ENCODE measurements around the gene RNF181.
"Not testable (repeated sequence)": the region's sequence is repeated elsewhere in the genome, so short reads cannot be mapped to it uniquely, and the experiment has no call there.

RNF181 gene

DNA sequence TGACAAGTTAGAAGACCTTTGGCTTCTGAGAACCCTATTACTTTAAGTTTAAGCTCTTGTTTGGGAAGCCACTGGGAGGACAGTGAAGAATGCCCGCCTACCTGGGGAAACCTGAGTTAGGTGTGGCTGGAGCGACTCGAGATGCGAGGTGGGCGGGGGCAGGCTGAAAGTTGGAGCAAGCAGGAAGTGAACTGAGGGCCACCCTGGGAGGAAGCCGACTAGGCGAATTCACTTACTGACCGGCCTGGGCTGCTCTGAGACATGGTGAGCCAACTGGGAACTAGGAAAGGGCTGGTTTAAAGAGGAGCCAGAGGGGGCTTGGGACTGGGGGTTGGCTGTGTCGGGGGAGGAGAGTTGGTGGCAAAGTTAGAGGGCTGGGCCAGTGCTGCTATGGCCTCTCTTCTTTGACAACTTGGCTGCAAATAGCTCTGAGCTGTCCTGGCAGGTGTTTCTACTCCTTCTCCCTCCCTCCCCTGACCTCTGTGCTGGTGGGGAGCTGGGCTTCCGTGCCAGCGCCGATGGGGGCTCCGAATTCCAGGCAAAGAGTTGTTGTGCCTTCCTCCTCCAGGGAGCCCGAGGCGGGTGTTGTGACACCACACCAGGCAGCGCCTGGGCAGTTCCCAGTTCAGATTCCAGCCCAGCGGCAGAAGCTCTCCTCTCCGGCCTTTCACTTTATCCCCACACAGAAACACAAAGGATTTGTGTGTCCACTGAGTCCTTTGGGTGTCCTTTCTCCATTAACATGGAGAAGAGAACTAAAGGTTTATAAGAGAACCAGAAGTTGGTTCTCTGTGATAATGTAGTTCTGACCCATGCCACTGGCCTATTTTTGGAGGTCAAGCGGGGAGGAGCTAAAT is 17.9 kb upstream of the RNF181 start, which contains the start of gene VAMP8:
Gene VAMP8, plus strand, starts transcription at position 201 of the 857 bp plus-strand sequence. Its CDS starts 61 bp downstream, at position 262.
- peak; percentile 39 for DNase-seq

DNA sequence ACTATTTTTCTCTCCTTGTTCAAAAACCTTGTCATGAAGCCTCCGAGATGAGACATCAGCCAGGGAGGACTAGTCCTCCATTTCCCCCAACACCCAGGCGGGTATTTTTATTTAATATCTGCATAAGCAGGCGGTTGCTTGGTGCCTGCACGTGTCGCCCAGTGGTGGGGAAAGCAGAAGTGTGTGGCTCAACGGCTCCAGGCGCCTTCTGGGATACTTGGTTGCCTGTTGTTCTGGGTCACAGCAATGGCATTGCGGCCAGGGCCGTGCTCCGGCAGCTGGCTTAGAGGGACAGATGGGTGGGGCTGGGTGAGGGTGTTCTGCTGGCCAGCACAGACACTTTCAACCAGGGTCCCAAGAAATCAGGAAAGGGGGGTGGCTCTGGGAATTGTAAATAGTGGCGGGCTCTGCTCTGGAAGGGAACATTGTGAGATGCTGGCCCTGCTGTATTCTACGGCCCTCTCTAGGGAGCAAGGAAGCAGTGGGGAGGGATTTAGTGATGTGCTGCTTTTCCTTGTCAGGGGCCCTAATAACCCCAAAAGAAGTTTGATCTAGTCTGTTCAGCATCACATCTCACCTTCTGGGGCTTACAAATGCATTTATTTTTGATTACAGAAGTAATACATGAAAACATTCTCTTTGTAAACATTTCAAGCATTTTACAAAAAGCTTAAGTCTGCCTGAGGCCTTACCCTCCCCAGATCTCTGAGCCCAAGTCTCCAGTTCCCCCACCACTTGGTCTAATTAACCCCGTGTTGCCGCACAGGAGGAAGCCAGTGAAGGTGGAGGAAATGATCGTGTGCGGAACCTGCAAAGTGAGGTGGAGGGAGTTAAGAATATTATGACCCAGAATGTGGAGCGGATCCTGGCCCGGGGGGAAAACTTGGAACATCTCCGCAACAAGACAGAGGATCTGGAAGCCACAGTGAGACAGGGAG is 17.0 kb upstream of the RNF181 start:
- DNase-seq, result no peak

DNA sequence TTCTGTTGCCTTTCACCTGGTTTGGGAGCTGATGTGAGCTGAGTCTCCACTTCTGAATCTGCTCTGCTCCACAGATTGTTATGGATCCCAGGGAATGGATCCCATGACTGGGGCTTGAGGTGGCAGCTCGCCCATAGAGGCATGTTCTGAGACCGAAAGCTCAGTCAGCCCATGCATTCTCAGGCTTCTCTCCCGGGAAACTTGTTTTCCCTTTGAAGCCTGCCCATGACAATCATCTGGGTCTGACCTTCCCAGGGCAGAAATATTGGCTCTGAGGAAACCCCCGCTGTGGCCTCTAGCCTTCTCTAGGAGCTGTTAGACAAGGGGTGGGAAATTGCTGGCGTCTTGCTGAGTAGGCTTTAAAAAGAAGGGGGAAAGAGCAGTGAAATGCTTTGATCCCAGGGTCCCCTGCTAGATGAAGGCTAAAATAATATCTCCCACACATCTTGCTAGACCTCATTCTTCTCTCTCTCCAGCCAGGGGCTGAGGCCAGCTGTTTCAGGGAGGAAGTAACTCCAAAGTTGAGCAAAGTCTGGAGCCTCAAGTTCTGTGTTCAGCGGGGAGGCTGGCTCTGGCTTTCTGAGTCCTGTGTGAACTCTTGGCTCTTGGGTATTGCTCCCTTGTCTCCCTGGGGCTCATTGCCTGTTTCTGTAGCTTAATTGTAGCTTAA is 16.1 kb upstream of the RNF181 start:
- no peak for DNase-seq

DNA sequence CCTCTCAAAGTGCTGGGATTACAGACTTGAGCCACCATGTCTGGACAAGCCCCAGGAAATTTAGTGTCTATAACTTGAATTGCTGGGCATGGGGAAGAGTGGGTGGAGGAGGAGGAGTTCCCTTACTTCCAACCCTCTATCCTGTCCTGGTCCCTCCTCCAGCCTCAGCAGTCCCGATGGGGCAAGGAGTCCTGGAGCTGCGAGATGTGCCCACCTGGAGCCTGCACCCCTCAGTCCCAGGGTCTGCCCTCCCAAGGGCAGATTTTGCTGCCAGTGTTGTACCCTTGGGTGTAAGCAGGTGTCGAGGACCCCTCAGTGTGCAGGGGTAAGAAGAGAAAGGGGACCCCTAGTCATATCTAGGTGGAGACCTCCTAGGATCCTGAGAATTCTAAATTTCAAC is 15.3 kb upstream of the RNF181 start:
- DNase-seq, result no peak

DNA sequence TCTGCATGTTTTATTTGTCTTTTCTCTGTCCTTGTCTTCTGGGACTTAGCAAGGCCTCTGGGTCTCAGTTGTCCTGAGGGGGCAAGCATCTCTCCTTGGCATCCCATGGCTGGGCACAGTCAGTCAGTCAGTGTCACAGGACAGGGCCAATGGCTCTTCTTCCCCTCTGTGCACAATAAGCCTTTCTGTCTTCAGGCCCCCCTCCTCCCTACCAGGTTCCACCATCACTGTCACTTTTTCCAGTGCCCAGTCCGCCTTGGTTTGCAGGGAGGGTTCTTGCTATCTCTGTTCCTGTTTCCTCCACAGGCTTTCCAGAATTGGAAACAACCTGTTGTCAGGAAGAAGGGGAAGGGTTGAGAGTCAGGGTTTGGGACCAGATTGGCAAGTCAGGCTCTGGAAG is 13.1 kb upstream of the RNF181 start:
- no peak for DNase-seq

DNA sequence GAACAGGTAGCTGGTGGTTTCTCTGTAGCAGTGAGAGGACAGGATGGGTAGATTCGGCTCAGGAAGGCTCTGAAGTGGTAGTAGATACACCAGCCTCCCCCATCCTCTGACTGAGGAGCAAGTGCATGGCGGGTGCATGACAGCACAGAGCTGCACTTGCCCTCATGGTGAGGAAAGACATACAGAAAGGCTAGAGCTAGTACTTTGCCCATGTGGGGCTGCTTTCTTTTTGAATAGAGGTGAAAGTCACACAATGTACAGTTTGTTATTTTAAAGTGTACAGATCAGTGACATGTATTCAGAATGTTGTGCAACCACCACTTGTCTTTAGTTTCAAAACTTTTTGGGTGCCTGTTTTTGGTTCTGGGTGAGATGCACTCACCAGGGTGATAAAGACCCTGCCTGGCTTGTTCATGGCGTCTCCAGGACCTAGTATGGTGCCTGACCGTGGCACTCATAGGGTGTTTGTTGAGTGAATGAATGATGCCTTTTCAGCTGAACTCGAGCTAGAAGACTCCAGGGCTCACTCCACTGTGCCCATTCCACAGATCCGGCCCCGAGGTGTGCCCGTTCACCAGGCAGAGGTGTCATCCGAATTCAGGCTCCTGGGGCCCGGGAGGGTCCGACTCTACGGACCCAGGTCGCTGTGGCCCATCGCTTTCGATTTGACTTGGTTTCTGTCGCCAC is 11.7 kb upstream of the RNF181 start:
- no peak for DNase-seq

DNA sequence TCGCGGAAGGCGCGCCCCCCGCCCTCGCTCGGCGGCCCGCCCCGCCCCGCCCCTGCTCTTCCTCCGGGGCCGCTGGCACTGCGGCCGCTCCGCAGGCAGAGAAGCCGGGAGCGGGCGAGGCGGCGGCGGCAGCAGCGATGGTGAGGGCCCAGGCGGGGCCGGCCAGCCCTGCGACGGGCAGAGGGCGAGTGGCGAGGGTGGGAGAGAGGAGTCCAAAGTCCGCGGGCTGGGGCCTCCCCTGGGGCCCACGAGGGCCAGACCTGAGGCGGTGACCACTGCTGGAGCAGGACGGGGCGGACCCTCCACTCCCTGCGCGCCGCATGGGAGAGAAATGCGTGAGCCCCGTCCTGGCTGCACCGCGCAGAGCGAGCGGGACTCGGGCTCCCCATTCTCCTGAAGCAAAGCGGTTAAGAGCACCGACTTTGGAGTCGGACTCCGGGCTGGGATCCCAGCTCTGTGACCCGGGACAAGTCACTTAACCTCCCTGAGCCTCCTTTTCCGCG is 11.1 kb upstream of the RNF181 start, which contains the start of gene VAMP5:
Gene VAMP5, plus strand, starts transcription at position 78 of the 503 bp plus-strand sequence. Its CDS starts 60 bp downstream, at position 138.
- DNase-seq, result no peak

DNA sequence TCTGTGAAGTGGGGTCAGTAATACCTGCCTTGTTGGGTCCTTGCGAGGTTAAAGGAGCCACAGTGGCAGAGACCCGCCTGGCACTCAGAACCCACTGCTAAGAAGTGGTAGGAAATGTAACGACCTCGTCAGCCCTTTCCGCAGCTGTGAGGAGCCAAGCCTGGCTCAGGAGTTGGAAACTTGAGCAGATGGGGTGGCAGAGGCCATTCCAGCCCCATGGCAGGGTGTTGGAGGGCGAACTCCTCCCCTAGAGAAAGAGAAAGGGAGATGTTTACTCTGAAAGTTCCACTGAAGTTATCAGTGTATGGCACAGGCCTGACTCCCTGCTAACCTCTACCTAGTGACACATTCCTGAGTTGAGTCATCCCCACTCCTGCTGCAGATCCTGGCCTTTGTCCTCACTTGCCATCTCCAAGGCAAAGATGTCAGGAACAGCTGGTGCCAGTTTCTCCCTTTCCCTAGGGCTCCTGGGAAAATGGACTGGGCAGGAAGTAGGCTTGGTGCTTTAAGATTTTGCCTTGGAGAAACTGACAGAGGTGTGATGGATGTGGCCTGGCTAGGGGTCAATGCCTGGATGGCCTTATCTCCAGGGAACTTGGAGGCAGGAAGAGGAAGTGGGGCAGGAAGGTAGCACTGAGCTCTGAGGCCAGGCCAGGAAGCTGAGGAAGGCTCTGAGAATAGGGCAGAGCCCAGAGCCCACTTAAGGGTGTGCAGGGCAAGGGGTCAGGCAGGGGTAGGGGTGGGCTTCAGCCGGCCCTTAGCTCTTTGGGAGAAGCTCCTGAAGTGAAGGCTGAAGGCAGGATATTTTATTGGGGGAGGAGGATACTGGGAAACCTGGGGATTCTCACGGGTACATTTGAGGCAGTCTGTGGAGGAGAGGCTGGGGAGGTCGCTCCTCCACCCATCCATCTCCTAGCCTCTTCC is 10.4 kb upstream of the RNF181 start:
- DNase-seq, result no peak

DNA sequence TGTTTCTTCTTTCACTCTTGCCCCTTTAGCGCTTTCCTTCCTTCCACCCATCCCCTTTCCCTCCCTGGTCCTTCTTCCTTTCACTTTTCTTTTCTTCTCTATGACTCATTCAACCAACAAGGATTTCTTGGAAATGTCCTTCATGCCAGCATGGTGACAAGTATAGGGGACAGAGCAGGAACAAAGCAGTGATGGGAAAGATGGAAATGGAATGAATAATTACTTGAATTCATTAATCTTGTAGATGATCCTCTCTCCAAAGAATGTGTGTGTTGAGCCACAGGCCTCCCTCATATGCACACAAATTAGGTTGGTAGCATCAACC is 9.8 kb upstream of the RNF181 start:
- no peak for DNase-seq

DNA sequence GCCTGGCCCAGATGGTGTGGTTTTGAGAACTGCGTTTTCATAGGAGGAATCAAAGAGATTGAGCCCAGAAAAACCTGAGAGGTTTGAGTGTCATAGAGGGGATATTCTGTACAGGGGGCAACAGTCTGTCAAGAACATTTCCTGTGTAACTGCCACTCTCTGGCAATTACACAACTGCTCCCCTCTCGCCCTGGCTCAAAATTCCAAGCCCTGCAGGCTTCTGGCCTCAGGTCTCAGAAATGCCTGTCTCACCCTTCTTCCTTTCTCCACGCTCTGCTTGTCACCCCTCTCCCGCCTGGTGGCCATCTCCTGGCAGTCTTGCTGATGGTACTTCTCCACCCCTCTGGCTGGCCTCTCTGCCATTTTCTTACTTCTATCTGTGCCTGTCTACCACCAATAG is 7.3 kb upstream of the RNF181 start:
- no peak for DNase-seq

DNA sequence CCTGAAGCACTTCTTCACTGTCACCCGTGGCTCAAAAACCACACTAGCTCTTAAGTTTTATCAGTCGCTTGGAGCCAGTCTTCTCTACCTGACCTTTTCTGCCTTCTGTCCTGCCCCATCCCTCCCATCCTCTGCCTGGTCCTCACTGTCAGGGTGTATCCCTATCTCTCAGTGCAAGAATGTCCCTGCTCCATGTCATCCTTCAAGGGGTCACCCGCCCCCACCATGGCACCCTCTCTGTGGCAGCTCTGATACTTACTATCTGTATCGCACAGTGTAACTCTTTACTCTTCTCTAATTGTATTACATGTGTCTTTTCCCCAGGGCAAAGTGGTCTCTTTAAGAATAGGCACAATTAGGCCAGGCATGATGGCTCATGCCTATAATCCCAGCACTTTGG is 6.9 kb upstream of the RNF181 start:
- no peak for DNase-seq

DNA sequence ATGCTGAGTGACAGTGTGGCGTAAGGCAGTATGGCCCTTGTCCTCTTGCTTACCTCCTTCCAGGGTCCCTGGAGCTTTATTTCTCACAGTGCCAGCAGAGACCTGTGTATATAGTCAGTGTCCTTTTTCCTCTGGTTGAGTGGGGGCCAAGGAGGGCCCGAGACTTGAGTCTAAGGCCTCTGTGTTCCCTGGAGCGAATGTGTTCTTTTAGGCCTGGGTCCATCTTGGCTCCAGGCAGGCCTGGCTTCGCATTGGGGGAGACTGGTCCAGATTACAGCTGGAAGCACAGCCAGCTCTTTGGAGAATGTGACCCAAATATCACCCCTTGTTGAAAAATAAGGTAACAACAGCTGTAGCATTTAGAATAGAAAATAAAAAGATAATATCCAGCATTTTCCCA is 6.4 kb upstream of the RNF181 start:
- no peak for DNase-seq

DNA sequence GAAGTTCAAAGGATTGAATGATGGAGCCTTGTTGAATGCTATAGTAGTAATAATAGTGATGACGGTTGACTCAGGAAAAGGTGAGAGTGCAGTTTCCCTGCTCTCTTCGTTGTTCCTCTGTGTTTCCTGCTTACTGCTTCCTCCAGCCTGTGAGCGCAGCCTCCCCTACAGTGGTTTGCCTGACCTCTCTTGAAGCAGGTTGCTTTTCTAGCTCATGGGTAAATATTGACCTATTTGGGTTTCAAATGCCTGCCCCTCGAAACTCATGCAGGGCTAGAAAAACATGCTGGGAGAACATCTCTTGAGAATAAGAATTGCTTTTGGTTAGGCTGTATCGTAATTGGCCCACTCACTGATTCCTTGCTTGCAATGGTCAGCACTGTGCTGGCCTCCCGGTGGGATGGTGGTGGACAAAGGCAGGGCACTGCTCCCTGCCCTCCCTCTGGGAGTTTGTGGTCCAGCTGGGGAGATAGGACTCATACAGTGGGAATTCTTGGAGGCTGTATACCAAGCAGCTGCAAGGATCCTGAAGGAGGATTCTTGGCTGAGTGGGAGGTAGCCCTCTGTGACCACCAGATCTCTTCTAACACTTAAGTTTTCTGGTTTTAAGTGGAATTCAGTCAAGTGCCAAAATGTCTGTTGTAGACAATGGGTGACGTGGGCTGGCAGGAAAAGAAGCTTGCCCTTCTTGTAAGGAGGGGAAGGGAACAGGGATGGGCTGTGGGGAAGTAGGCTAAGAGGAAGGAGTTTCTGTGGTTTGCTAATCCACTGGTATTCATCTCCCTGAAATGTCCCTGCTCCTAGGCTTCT is 5.4 kb upstream of the RNF181 start:
- DNase-seq, result peak; percentile 50

DNA sequence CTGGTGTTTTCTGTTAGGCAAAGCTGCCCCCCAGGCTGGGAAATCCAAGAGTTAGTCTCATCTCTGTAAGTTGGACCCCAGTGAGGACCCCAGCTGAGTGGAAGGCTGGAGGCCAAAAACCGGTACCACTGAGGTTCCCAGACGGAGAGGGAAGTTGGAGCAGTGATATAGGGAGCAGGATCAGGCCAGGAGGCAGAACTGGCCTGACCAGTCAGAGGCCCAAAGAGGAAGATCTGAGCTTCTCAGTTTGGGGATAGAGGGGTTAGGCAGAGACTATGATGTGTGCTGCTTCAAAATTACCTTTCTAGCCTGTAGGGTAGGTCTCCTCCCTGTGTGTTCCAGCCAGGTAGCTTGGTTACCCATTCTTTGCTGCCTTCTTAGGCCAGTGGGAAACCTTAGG is 4.6 kb upstream of the RNF181 start:
- no peak for DNase-seq

DNA sequence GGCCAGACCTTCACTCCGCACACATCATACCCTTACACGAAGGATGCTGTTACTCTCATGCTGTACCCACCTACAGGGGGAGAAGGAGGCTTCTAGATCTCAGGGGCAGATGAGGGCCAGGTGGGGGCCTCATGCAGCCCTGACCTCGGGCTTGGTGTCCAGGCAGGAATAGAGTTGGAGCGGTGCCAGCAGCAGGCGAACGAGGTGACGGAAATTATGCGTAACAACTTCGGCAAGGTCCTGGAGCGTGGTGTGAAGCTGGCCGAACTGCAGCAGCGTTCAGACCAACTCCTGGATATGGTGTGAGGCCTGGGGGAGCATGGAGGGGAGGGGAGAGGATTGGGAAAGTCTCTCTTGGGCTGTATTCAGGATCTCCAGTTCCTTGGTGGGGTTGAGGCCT is 4.0 kb upstream of the RNF181 start:
- DNase-seq, result no peak

DNA sequence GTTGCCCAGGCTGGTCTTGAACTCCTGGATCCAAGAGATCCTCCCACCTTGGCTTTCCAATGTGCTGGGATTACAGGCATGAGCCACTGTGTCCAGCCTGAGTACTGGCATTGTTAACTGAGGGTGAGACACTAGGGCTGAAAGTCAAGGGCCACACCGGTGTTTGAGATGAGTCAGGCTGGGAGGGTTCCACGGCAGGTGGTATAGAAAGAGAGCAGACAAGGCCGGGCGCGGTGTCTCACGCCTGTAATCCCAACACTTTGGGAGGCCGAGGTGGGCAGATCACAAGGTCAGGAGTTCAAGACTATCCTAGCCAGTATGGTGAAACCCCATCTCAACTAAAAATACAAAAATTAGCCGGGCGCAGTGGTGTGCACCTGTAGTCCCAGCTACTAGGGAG is 3.2 kb upstream of the RNF181 start:
- DNase-seq, result not testable (repeated sequence)

DNA sequence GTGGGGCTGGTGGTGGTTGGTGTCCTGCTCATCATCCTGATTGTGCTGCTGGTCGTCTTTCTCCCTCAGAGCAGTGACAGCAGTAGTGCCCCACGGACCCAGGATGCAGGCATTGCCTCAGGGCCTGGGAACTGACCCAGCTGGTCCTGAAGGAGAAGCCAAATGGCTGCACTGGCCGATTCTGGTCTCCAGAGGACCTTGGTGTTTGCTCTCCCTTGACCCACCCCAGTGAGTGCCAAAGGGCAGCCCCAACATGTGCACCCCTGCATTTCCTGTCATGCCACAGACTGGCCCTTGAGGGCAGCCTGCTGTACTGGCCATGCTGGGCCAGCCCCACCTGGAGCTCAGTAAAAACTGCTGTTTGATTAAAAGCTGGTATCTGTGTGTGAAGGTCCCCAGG is 2.5 kb upstream of the RNF181 start:
- no peak for DNase-seq

DNA sequence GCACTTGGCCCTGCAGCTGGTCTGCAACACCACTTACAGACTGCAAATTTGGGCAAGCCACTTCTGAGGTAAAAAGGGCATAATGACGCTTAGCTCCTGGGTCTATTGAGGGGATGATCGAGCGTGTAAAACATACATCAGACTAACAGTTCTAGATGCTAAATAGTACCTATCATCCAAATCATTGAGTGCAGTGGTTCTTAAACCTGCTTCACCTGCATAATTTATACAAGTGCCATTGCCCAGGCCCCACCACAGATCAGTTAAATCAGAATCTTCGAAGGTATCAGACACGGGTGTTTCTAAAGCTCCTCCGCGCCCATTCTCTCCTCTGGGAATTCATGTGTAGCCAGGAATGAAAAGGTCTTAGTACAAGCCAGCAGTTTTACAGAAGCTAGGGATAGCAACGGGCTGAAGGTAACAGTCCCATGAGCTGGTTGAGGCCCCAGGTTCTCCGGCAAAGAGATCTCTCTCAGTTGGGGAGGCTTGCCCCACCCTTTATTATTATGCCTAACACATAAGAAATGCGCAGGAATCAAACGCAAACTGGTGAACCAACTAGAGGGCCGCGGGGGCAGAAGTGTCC is 737 bp upstream of the RNF181 start:
- no peak for DNase-seq

DNA sequence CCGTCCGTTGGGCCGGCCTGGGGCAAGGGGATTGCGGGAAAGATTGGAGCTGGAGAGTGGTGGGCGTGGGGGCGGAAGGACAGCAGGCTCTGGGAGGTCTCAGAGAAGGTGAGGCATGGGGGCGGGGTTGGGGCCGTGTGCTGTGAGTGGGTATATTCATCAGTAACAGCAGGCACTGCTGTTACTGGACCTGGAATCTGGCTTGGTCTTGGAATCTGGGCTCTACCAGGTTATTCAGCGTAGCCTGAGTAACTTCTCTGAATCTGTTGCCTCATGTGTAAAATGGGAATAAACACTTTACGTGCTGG is 435 bp downstream of the RNF181 start:
- DNase-seq, result no peak

DNA sequence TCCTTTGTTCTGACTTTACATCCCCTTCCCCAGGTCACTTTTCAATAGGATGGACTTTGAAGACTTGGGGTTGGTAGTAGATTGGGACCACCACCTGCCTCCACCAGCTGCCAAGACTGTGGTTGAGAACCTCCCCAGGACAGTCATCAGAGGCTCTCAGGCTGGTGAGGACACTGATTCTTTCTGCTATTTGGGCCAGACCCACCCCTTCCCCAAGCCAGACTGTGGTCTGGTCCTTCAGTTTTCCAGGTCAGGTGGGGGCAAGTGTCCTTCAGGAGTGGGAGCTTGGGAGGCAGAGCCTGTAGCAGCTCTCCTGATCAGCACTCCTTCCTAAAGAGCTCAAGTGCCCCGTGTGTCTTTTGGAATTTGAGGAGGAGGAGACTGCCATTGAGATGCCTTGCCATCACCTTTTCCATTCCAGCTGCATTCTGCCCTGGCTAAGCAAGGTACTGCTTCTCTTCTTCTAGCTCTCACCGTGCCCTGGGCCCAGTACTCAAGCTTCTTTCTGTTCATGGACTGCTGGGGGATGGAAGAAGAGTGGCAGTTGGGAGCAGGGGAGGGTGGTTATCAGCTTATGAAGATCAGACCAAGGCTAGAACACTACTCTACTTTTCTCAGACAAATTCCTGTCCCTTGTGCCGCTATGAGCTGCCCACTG is 1.1 kb downstream of the RNF181 start:
- no peak for DNase-seq
